ENCODE data around the gene ITPRIP. TPM values are rescaled to one million over a fixed set of nuclear protein-coding genes. Genes with fewer than 3 reads are reported as not detected.

The ITPRIP gene
- total RNA-seq, 3 donors from 2014 or later (not counting 1 experiment from before 2014, with no cell fraction given): 172 to 225 (median 176) TPM

- Histone ChIP-seq H3K27me3 (ENCODE audit: control insufficient read depth, insufficient read depth, low read length) (no peaks in the 10 kb centered on the region), H3K4me1 (ENCODE audit: control insufficient read depth, insufficient read depth, low read length) (peaks cover 31% of the 10 kb centered on the region), H3K27ac (ENCODE audit: low read length) (no peak overlapping the region), H3K36me3 (ENCODE audit: control insufficient read depth, insufficient read depth, low read length) (peaks cover 2% of the 10 kb centered on the region), H3K9me3 (ENCODE audit: control insufficient read depth, insufficient read depth, low read length) (no peaks in the 10 kb centered on the region), H3K4me3 (ENCODE audit: low read length) (no peak overlapping the region)
- Mint-ChIP-seq H3K27me3 (ENCODE audit: low read depth in 2 of 2) (peaks cover 0 to 4% of the 10 kb centered on the region in 2 donors), H3K4me1 (peaks cover 38 to 45% of the 10 kb centered on the region in 2 donors), H3K9me3 (no peaks in the 10 kb centered on the region), H3K27ac (peak overlapping the region; percentile 98 to 100), H3K4me3 (peak overlapping the region; percentile 100), H3K36me3 (no peaks in the 10 kb centered on the region)
- 77% methylated on average over 10 of the region's 11 CpGs for WGBS (ENCODE audit: insufficient coverage)
- TF ChIP-seq CTCF (IDR thresholded peaks at IDR 0.05): no peak
- no peak for ATAC-seq
- intact Hi-C loops (cut with micrococcal nuclease): loop anchor here (2.0 to 5.0 kb wide), 3 partner anchors 17 to 217 kb away; partner anchors contain the start of genes GSTO2 and SFR1
- DNase-seq: no peak
These were observed 1.3 kb upstream of the ITPRIP start for GRCh38 chr10:104339469-104340110.

GRCh38 chr10:104337521-104337984 is 712 bp downstream of the ITPRIP start:
- Histone ChIP-seq H3K9me3 (ENCODE audit: control insufficient read depth, insufficient read depth, low read length) (no peaks in the 10 kb centered on the region), H3K27ac (ENCODE audit: low read length) (peak overlapping the region; percentile 95), H3K36me3 (ENCODE audit: control insufficient read depth, insufficient read depth, low read length) (peaks cover 6% of the 10 kb centered on the region), H3K4me1 (ENCODE audit: control insufficient read depth, insufficient read depth, low read length) (peaks cover 51% of the 10 kb centered on the region), H3K4me3 (ENCODE audit: low read length) (peak overlapping the region; percentile 61), H3K27me3 (ENCODE audit: control insufficient read depth, insufficient read depth, low read length) (no peaks in the 10 kb centered on the region)
- Mint-ChIP-seq H3K36me3 (peaks cover 6% of the 10 kb centered on the region), H3K27ac (peak overlapping the region; percentile 98 to 100), H3K27me3 (ENCODE audit: low read depth in 2 of 2) (peaks cover 0 to 4% of the 10 kb centered on the region in 2 donors), H3K9me3 (no peaks in the 10 kb centered on the region), H3K4me1 (peaks cover 56 to 64% of the 10 kb centered on the region in 2 donors), H3K4me3 (peak overlapping the region; percentile 100)
- intact Hi-C loops (cut with micrococcal nuclease): loop anchor here (5.0 kb wide), 1 partner anchor 215 kb away; the partner anchor contains the start of gene SFR1
- DNase-seq: no peak
- TF ChIP-seq CTCF (IDR thresholded peaks at IDR 0.05): no peak
- peak; percentile 11 to 22 (median 17) for ATAC-seq
- under 1% methylated on average over 21 of the region's 23 CpGs for whole genome bisulfite sequencing (ENCODE audit: insufficient coverage)

GRCh38 chr10:104336821-104337467 is 1.3 kb downstream of the ITPRIP start:
- peaks cover 6% of the 10 kb centered on the region for H3K36me3 Mint-ChIP-seq
- no peak for TF ChIP-seq CTCF (IDR thresholded peaks at IDR 0.05)
- peak overlapping the region; percentile 100 for H3K4me3 Mint-ChIP-seq
- no peaks in the 10 kb centered on the region for H3K27me3 ChIP-seq (ENCODE audit: control insufficient read depth, insufficient read depth, low read length)
- H3K9me3 Mint-ChIP-seq: no peaks in the 10 kb centered on the region
- peaks cover 9% of the 10 kb centered on the region for H3K36me3 ChIP-seq (ENCODE audit: control insufficient read depth, insufficient read depth, low read length)
- peak overlapping the region; percentile 95 for H3K27ac ChIP-seq (ENCODE audit: low read length)
- H3K4me1 ChIP-seq (ENCODE audit: control insufficient read depth, insufficient read depth, low read length): peaks cover 55% of the 10 kb centered on the region
- intact Hi-C loops (cut with micrococcal nuclease): loop anchor here (5.0 kb wide), 1 partner anchor 215 kb away; the partner anchor contains the start of gene SFR1
- peaks cover 0 to 4% of the 10 kb centered on the region in 2 donors for H3K27me3 Mint-ChIP-seq (ENCODE audit: low read depth in 2 of 2)
- ATAC-seq: no peak
- DNase-seq: peak in 1 of 2 donors; percentile 27
- H3K4me3 ChIP-seq (ENCODE audit: low read length): peak overlapping the region; percentile 61
- 15% methylated on average over 12 of the region's 12 CpGs for WGBS (ENCODE audit: insufficient coverage)
- H3K9me3 ChIP-seq (ENCODE audit: control insufficient read depth, insufficient read depth, low read length): no peaks in the 10 kb centered on the region
- peaks cover 59 to 69% of the 10 kb centered on the region in 2 donors for H3K4me1 Mint-ChIP-seq
- peak overlapping the region; percentile 98 to 100 for H3K27ac Mint-ChIP-seq

Measured in natural killer cell (primary cell).